Hematopoietic multipotent progenitor cell treated with erythropoietin and hydrocortisone succinate and interleukin-3 and kit ligand, for 17 days (in vitro differentiated cells): ENCODE results near the gene STARD10.
"Not testable (repeated sequence)": the region's sequence is repeated elsewhere in the genome, so short reads cannot be mapped to it uniquely, and the experiment has no call there.

Experiments
- DNase-seq: peaks from one replicate; pipeline ENCODE4 v3.0.0-alpha.2; 2015; ENCODE audit warnings: low spot score

Gene STARD10

GRCh38 chr11:72807792-72808191, 13.9 kb upstream of the STARD10 start:
- DNase-seq = no peak

DNA sequence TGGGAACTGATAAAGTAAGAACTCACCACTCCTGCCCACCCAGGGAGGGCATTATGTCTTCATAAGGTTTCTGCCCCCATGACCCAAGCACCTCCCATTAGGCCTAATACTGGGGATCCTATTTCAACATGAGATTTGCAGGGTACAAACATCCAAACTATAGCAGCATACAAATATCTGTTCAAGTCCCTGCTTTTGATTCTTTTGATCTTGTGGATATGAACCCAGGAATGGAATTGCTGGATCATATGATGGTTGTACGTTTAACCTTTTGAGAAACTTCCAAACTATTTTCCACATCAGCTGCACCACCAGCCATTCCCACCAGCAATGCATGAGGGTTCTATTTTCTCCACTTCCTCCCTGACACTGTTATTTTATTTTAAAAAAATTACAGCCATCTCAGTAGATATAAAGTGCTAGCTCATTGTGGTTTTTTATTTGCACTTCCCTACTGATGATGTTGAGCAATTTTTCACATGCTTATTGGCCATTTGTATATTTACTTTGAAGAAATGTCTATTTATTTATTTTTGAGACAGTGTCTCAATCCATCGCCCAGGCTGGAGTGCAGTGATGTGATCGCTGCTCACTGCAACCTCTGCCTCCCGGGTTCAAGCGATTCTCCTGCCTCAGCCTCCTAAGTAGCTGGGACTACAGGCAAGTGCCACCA, 13.3 kb upstream of the STARD10 start:
- DNase-seq = no peak

DNA sequence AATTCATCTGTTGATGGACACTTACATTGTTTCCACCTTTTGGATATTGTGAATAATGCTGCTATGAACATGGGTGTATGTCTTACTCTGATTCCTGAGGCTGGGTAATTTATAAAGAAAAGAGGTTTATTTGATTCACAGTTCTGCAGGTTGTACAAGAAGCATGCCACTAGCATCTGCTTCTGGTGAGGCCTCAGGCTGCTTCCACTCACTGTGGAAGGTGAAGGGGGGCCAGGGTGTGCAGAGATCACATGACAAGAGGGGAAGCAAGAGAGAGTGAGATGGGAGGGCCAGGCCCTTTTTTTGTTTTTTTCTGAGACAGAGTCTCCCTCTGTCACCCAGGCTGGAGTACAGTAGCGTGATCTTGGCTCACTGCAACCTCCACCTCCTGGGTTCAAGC, 12.5 kb upstream of the STARD10 start:
- not testable (repeated sequence) for DNase-seq

GRCh38 chr11:72805216-72805615, 11.4 kb upstream of the STARD10 start:
- DNase-seq = no peak

GRCh38 chr11:72802822-72803221, 9.0 kb upstream of the STARD10 start:
- DNase-seq = no peak

- DNase-seq = no peak
These were observed 5.6 kb upstream of the STARD10 start for GRCh38 chr11:72799441-72799840.

- no peak for DNase-seq
These were observed 4.5 kb upstream of the STARD10 start for GRCh38 chr11:72798361-72798760.

GRCh38 chr11:72793076-72793424, 797 bp downstream of the STARD10 start:
- DNase-seq = no peak

DNA sequence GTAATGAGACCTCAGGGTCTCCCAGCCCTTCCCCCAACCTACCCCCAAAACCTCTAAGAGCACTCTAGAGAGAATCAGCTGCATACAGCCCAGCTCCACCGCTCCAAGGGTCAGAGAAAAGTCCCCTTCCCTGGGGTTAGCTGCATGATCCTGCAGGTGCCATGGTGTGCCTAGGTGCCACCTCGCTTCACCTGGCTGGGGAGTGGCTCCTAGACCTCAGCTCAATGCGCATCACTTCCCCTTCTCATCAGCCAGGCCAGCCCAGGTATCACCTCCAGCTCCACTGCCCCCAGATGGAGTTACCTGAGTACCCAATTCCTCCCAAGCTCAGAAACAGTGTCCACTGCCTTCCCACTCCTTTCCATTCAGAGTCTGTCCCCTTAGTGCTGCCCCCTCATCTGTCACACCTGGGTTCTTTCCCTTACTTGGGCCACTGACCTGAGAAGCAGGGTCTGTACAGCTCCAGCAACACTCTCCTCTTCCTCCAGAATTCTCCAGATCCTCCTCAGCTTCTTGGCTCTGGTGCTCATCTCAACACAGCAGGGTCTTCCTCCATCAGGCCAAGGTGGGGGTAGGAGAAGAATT, 1.3 kb downstream of the STARD10 start:
- DNase-seq = no peak

GRCh38 chr11:72791228-72791627, 2.6 kb downstream of the STARD10 start:
- DNase-seq = not testable (repeated sequence)

DNA sequence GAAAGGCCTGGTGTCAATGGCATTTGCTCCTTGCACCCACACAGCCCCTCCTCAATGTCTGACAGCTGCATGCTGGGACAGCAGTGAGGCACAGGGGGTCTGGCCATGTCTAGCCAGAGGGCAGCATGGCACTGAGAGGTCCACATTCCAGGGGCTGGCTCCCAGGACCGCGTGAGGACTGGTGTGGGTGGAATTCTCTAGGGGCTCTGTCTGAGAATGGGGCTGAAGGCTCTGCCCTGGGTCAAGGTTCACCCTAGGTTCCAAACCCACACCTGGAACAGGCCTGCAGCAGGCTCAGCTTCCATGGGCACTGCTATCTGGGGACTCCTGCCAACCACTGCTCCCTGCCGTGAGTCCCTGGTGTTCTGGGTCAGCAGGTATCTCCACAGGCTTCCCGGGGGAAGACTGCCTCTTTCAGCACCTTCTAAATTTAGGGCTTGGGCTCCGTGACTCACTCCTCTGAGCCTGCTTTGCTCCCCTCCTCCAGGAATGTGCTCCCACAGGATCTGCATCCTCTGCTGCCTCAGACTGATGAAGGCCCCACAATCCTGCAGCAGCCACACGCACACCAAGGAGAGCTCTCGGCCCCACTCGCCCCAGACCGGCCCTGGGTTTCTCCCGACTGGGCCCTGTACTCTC, 4.2 kb downstream of the STARD10 start:
- DNase-seq = no peak

DNA sequence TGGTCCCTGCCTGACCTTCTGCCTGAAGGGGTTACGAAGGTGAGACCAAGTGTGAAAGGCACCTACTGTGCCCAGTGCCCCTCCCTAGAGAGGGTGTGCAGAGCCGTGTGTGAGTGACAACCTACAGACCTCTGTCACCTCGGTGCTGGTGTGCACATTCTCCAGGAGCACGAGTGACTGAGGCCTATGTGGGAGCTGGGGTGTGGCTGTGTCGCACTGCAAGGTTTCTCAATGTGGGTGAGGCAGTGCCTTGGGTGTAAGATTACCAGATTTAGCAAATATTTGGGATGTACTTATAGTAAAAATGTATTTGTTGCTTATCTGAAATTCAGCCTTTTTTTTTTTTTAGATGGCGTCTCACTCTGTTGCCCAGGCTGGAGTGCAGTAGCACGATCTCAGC, 5.6 kb downstream of the STARD10 start:
- no peak for DNase-seq

DNA sequence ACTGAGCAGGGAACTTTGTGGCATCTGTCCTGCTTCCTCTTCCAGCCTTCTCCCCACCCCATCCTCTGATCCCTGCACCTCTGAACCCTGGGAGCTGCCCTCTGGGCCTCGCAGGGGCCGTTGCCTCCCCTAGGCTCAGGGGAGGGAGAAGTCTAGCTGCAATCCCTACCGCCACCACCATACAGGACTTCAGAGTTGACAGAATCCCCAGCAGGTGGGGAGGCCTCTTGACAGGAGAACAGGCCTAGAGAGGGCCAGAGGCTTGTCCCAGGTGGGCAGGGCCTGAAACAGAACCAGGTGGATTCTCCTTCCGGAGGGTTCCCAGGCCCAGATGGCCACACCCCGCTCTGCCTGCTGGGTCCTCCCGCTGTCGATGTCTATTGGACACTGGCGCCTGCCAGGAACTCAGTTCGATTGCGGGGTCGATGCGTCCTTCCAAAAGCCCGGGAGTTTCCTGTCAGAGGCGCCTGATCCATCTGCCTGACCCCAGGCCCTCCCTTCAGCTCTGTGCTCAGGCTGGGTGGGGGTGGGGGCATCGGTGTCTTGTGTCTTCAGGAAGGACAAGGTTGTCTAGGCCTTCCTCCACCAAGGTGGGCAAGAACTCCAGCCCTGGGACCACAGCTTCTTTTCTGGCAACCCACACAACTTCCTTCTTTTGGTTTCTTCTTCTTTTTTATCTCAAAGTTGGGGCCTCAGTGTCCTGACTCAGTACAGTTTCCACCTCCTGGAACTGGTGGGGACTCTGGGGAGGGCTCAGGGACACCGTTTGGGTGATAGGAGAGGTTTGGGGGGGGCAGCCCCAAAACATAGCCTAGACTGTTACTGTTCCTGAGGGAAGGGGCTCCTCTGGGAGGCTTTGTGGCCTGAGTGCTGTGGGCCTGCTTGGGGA, 6.4 kb downstream of the STARD10 start:
- no peak for DNase-seq

DNA sequence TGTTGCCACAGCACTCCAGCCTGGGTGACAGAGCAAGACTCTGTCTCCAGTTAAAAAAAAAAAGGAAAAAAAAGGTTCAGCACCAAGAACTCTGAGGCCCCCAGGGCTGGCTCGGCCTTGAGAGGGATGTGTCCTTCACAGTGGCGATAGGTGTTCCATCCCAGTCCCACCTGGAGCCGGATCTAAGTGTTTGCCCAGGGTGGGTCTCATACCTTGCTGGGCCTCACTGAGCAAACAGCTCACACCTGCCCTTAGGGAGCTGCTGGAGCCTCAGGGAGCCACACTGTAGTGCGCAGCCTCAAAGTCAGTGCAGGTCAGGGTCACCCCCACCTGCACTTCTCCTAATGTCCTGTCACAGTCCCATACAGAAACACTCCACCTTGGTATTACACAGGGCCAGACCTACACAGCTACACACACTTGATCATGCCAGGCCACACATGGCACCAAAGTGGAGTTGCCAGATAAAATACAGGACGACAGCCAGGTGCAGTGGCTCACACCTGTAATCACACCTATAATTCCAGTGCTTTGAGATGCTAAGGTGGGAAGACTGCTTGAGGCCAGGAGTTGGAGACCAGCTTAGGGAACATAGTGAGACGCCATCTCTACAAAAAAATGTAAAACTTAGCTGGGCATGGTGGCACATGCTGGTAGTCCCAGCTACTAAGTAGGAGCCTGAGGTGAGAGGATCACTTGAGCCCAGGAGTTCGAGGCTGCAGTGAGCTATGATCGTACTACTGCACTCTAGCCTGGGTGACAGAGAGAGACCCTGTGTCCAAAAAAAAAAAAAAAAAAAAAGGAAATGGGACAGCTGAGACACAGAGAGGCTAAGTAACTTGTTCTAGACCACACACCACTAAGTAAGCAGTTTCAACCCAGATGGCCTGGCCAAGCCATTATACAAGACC, 7.3 kb downstream of the STARD10 start:
- no peak for DNase-seq

- DNase-seq = no peak
These were observed 9.2 kb downstream of the STARD10 start for GRCh38 chr11:72784662-72785061.

DNA sequence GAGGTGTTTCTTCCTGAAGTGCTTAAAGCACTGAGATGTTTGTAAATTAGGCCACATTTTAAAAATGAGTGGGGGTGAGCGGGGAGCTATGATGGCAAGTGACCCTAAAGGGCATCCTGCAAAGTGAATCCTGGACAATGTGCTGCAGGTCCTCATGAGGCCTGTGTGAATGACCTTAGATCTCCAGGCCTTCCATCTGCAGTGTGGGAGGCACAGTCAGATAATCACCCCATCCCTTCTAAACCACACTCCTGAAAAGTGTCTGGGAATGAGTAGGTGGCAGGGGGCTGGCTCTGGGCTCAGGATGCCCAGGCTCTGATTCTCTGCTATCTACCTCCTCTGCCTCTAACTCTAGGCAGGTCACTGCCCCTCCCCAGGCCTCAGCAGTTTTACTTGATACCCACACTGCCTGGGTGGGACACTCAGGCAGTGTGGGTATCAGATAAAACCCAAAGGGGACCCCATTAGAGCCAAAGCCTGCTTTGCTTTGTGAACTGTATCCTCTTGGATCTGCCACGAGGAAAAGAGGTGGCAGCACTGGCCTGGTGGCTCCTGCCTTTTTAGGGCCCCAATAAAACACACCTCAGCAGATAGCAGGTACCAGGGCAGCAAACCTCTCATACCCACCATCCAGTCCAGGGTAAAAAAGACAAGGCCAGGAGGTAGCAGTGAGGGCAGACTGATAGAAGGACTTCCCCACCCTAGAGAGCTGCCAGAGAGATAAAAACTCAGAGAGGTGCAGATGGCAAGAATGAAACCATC, 10.5 kb downstream of the STARD10 start:
- DNase-seq = no peak

DNA sequence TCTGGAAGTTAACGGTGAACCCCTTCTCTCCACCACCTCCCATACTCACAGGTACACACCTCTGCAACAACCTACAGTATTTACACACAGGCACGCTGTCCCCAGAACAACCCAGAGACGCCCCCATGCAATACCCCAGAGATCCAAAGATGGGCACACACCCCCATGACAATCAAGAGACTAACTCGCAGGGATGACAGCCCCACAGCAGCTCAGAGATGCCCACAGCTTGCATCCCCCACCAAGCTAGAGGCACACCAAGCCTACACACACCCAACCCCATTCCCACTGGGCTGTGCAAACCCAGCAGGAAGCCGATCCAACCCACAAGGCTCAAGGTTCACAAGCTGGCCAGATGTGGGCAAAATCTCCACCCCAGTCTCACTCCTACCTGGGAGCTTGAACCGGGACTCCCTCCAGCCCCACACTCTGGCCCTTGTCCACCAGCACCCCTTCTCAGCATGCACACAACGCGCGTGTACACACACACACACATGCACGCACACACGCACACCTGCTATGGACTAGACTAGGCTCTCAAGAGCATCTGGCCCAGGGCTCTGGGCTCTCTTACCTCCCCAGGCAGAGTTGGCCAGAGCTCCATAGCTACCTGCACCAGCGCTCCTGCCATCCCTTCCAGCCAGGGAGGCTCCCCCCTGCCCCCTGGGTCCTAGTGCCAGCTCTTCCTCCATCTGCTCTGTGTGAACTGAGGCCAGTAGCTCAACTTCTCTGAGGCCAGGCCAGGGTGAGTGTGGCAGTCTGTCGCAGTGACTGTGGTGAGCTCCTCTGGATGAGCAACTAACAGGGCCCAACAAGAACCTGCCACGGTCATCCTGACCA, 11.5 kb downstream of the STARD10 start:
- DNase-seq = no peak

DNA sequence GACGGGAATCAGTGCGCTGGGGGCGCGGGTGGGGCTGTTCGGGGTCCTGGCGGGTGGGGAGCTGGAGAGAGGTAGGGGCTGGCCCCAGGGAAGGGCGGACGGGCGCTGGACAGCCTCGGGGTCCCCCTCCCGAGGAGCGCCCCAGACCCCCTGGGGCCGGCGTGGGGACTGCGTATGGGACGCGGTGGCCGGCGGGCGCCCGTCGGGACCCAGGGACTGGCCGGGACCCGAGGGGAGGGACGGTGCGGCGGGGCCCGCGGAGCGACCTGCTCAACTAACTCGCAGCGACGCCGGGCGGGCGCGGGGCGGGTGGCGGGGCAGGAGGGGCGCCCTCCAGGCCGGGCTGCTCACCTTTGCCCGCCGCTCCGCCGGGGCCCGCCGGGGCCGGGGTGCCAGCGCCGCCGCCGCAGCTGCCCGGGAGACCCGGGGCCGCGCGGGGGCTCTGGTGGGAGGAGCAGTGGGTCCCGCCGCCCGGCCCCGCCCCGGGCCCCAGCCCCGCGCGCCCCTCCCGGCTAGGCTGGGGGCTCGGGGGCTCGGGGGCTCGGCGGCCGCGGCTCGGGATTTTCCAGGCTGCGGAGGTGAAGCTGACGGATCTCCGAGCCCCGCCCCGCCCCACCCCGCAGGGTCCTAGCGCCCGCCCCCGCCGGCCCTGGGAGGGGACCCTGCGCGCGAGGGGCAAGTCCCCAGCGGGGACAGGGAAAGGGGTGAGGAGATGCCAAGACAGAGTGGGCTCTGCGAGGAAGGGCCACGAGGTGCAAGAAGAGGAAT, 12.3 kb downstream of the STARD10 start:
- DNase-seq = no peak

DNA sequence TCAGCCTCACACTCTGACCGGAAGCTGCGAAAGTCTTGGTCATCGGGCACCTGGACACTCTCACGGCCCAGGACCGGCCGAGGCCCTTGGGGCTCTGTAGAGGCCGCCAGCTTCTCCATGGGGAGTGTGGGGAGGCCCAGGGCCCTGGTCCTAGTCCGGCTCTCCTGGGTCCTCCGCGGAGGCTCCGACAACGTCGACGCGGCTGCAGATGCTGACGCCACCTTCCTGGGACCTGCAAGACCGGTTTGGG, 12.9 kb downstream of the STARD10 start:
- no peak for DNase-seq
